ENCODE data around the gene IVL.

Gene IVL

GRCh38 chr1:152884085-152884484 lies 24.3 kb upstream of the IVL start:
- no peak for DNase-seq
- Histone ChIP-seq H3K4me2 (ENCODE audit: low read depth, low read length) (no peak overlapping the region), H2AFZ (ENCODE audit: low read length) (no peak overlapping the region), H3F3A (ENCODE audit: insufficient read depth, low read length) (no peaks in the 10 kb centered on the region), H3K4me3 (ENCODE audit: low read length) (no peak overlapping the region), H3K9me2 (replicated peaks; ENCODE audit: insufficient read depth, low read length) (no peaks in the 10 kb centered on the region), H3K27ac (ENCODE audit: low read length) (no peak overlapping the region), H3K9ac (ENCODE audit: low read length) (no peak overlapping the region), H3K27me3 (replicated peaks; ENCODE audit: insufficient read depth, low read length) (no peaks in the 10 kb centered on the region), H3K9me3 (replicated peaks; ENCODE audit: insufficient read depth, low read length) (no peaks in the 10 kb centered on the region), H3K4me1 (ENCODE audit: low read length) (no peaks in the 10 kb centered on the region), H3K36me3 (replicated peaks; ENCODE audit: insufficient read depth, low read length) (no peaks in the 10 kb centered on the region), H3K79me2 (ENCODE audit: low read length) (no peaks in the 10 kb centered on the region), H4K20me1 (ENCODE audit: insufficient read depth, low read length) (no peaks in the 10 kb centered on the region)
- TF ChIP-seq EZH2phosphoT487 (IDR thresholded peaks at IDR 0.05; ENCODE audit: low read length) (no peak), EZH2 (optimal IDR thresholded peaks at IDR 0.05; ENCODE audit: low read depth, low read length) (no peak)
- TF ChIP-seq, protein P1, sequence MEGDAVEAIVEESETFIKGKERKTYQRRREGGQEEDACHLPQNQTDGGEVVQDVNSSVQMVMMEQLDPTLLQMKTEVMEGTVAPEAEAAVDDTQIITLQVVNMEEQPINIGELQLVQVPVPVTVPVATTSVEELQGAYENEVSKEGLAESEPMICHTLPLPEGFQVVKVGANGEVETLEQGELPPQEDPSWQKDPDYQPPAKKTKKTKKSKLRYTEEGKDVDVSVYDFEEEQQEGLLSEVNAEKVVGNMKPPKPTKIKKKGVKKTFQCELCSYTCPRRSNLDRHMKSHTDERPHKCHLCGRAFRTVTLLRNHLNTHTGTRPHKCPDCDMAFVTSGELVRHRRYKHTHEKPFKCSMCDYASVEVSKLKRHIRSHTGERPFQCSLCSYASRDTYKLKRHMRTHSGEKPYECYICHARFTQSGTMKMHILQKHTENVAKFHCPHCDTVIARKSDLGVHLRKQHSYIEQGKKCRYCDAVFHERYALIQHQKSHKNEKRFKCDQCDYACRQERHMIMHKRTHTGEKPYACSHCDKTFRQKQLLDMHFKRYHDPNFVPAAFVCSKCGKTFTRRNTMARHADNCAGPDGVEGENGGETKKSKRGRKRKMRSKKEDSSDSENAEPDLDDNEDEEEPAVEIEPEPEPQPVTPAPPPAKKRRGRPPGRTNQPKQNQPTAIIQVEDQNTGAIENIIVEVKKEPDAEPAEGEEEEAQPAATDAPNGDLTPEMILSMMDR (IDR thresholded peaks at IDR 0.05; ENCODE audit: low read length) = no peak

- no peaks in the 10 kb centered on the region for H3F3A ChIP-seq (ENCODE audit: insufficient read depth, low read length)
- H3K4me3 ChIP-seq (ENCODE audit: low read length) = no peak overlapping the region
- H3K79me2 ChIP-seq (ENCODE audit: low read length) = no peaks in the 10 kb centered on the region
- H3K27me3 ChIP-seq (replicated peaks; ENCODE audit: insufficient read depth, low read length) = no peaks in the 10 kb centered on the region
- no peaks in the 10 kb centered on the region for H3K4me1 ChIP-seq (ENCODE audit: low read length)
- H3K4me2 ChIP-seq (ENCODE audit: low read depth, low read length) = no peak overlapping the region
- no peak overlapping the region for H3K27ac ChIP-seq (ENCODE audit: low read length)
- no peaks in the 10 kb centered on the region for H3K9me2 ChIP-seq (replicated peaks; ENCODE audit: insufficient read depth, low read length)
- no peaks in the 10 kb centered on the region for H3K9me3 ChIP-seq (replicated peaks; ENCODE audit: insufficient read depth, low read length)
- H3K36me3 ChIP-seq (replicated peaks; ENCODE audit: insufficient read depth, low read length) = no peaks in the 10 kb centered on the region
- no peak overlapping the region for H3K9ac ChIP-seq (ENCODE audit: low read length)
- no peaks in the 10 kb centered on the region for H4K20me1 ChIP-seq (ENCODE audit: insufficient read depth, low read length)
- TF ChIP-seq, protein P1 (IDR thresholded peaks at IDR 0.05; ENCODE audit: low read length) = no peak
- TF ChIP-seq EZH2 (optimal IDR thresholded peaks at IDR 0.05; ENCODE audit: low read depth, low read length) (no peak), EZH2phosphoT487 (IDR thresholded peaks at IDR 0.05; ENCODE audit: low read length) (no peak)
- no peak for DNase-seq
- no peak overlapping the region for H2AFZ ChIP-seq (ENCODE audit: low read length)
Measured at GRCh38 chr1:152884506-152884905, 23.8 kb upstream of the IVL start.

GRCh38 chr1:152884966-152885624 lies 23.3 kb upstream of the IVL start:
- no peak overlapping the region for H3K4me2 ChIP-seq (ENCODE audit: low read depth, low read length)
- DNase-seq = no peak
- H3K9me3 ChIP-seq (replicated peaks; ENCODE audit: insufficient read depth, low read length) = no peaks in the 10 kb centered on the region
- H3K9me2 ChIP-seq (replicated peaks; ENCODE audit: insufficient read depth, low read length) = no peaks in the 10 kb centered on the region
- no peaks in the 10 kb centered on the region for H3K4me1 ChIP-seq (ENCODE audit: low read length)
- no peaks in the 10 kb centered on the region for H3K27me3 ChIP-seq (replicated peaks; ENCODE audit: insufficient read depth, low read length)
- no peaks in the 10 kb centered on the region for H3F3A ChIP-seq (ENCODE audit: insufficient read depth, low read length)
- H4K20me1 ChIP-seq (ENCODE audit: insufficient read depth, low read length) = no peaks in the 10 kb centered on the region
- no peaks in the 10 kb centered on the region for H3K79me2 ChIP-seq (ENCODE audit: low read length)
- H3K36me3 ChIP-seq (replicated peaks; ENCODE audit: insufficient read depth, low read length) = no peaks in the 10 kb centered on the region
- H3K9ac ChIP-seq (ENCODE audit: low read length) = no peak overlapping the region
- TF ChIP-seq, protein P1 (IDR thresholded peaks at IDR 0.05; ENCODE audit: low read length) = no peak
- TF ChIP-seq EZH2phosphoT487 (IDR thresholded peaks at IDR 0.05; ENCODE audit: low read length) (no peak), EZH2 (optimal IDR thresholded peaks at IDR 0.05; ENCODE audit: low read depth, low read length) (no peak)
- no peak overlapping the region for H3K4me3 ChIP-seq (ENCODE audit: low read length)
- no peak overlapping the region for H3K27ac ChIP-seq (ENCODE audit: low read length)
- H2AFZ ChIP-seq (ENCODE audit: low read length) = no peak overlapping the region
